Upper lobe of right lung (tissue), 1 donor: ENCODE measurements around the gene RALGPS1. TPM values are rescaled to one million over a fixed set of nuclear protein-coding genes. Genes with fewer than 3 reads are reported as not detected.

Source experiments
- ATAC-seq: fragments of 200-7000 bp; cut with Tn5 transposase; one replicate; pipeline ENCODE4 v1.9.1; 2020; ENCODE audit warnings: mild to moderate bottlenecking, moderate library complexity
- DNase-seq: peaks from one replicate; pipeline ENCODE4 v3.0.0-alpha.2; 2020
- H3K27ac ChIP-seq: fragments of 200-600 bp; one replicate; pipeline ENCODE4 v1.8.0; 2022
- H3K27me3 ChIP-seq: fragments of 200-600 bp; one replicate; pipeline ENCODE4 v1.8.0; 2022; ENCODE audit warnings: mild to moderate bottlenecking
- H3K36me3 ChIP-seq: fragments of 200-600 bp; one replicate; pipeline ENCODE4 v1.8.0; 2022
- H3K4me1 ChIP-seq: fragments of 200-600 bp; one replicate; pipeline ENCODE4 v1.8.0; 2022
- H3K4me3 ChIP-seq: fragments of 200-600 bp; one replicate; pipeline ENCODE4 v1.8.0; 2022; ENCODE audit warnings: mild to moderate bottlenecking
- H3K9me3 ChIP-seq: fragments of 200-600 bp; one replicate; pipeline ENCODE4 v1.8.0; 2022
- intact Hi-C: fragments of 100-400 bp; cut with DNase I; formaldehyde crosslinking; loops from one replicate; pipeline ENCODE4 v1.11.0; 2022
- total RNA-seq: library from RNA; stranded (reverse); fragmentation: NEBNext Ultra II Directional; extraction: Animal tissue kit (Norgen Biotek cat#: 25700); gene quantifications from one replicate; pipeline ENCODE4 v1.2.1, GENCODE V29; 2021
- TF ChIP-seq, protein P1 (sequence below): fragments of 200-600 bp; IDR thresholded peaks from one replicate; pipeline ENCODE4 v1.8.0; 2022; ENCODE audit warnings: antibody characterized with exemption
- donor health status: DM: no; HTN: yes; CAD: no; lungs with severe emphysema.

Gene RALGPS1
- total RNA-seq, 1 donor from 2014 or later = 15.9 TPM

DNA sequence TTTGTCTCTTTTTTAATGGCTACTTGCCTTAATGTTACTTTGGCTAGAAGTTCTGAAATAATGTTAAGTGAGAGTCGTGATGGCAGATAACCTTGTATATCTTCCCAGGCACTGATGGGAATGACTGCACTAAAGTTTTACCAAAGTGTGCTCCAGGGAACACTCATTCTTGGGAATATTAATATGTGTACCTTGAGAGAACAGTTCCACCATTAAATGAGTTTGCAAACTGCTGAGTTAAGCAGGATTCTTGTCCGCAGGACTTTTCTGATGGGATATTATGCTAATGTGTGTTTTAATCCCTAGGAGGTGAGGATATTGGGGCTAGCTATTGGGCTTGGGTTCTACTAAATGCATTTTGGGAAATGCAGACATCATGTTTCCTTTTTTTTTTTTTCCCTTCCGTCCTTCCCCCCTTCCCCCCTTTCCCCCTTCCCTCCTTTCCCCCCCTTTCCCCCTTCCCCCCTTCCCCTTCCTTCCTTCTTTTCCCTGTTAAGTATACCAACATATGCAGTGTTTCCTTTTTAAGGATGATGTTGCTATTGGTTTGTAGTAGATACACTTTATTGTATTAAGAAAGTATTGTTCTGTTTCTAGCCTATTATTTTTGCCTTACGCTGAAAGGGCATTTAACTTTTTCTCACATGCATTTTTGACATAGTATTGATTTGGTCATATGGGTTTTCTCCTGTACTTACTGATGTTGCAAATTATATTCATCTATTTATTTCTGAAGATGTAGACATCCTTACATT is 38.6 kb upstream of the RALGPS1 start:
- TF ChIP-seq, protein P1, sequence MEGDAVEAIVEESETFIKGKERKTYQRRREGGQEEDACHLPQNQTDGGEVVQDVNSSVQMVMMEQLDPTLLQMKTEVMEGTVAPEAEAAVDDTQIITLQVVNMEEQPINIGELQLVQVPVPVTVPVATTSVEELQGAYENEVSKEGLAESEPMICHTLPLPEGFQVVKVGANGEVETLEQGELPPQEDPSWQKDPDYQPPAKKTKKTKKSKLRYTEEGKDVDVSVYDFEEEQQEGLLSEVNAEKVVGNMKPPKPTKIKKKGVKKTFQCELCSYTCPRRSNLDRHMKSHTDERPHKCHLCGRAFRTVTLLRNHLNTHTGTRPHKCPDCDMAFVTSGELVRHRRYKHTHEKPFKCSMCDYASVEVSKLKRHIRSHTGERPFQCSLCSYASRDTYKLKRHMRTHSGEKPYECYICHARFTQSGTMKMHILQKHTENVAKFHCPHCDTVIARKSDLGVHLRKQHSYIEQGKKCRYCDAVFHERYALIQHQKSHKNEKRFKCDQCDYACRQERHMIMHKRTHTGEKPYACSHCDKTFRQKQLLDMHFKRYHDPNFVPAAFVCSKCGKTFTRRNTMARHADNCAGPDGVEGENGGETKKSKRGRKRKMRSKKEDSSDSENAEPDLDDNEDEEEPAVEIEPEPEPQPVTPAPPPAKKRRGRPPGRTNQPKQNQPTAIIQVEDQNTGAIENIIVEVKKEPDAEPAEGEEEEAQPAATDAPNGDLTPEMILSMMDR = no peak
- ATAC-seq = no peak

DNA sequence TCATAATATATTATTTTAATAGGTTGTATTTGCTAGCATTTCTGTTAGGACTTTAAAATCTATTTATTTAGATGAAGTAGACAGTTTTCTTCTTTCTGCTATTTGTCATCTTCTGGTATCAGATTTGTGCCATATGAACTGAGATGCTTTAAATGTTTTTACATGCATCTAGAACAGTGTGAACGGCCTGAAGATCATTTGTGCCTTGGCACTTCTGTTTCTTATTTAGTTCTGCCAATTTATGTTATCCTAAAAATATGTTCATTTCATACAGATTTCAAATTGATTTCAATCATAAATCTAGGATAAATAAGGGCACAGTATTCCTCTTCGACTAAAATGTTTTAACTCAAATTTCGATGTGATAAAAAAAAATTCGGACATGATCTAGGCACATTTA is 38.1 kb upstream of the RALGPS1 start:
- TF ChIP-seq, protein P1 = no peak
- no peaks in the 10 kb centered on the region for H3K9me3 ChIP-seq
- H3K27me3 ChIP-seq = no peaks in the 10 kb centered on the region
- ATAC-seq (no peak), DNase-seq (no peak)
- peaks cover 37% of the 10 kb centered on the region for H3K36me3 ChIP-seq
- H3K4me3 ChIP-seq = no peak overlapping the region
- H3K27ac ChIP-seq = no peak overlapping the region
- intact Hi-C loops = no loop called here
- H3K4me1 ChIP-seq = no peaks in the 10 kb centered on the region

More for the DNA sequence above, 38.6 kb upstream of the RALGPS1 start:
- intact Hi-C loops = no loop called here
- Histone ChIP-seq H3K36me3 (peaks cover 31% of the 10 kb centered on the region), H3K27me3 (no peaks in the 10 kb centered on the region), H3K27ac (no peak overlapping the region), H3K4me1 (no peaks in the 10 kb centered on the region), H3K9me3 (no peaks in the 10 kb centered on the region), H3K4me3 (no peak overlapping the region)
- no peak for DNase-seq

DNA sequence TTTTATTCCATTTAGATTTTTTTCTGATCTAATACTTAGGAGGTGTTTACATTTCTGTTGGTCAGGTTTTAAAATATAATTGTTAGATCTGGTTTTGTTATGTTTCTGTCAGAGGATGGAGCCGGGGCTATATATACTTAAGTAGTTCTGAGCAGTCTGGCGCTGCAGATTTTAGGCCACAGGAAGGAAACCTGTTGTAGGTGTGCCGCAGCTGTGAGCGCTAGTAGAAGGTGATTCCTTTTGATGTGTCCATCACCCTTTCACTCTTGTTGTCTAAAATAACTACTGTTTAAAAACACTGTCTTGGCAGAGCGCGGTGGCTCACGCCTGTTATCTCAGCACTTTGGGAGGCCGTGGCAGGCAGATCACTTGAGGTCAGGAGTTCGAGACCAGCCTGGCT is 37.2 kb upstream of the RALGPS1 start:
- intact Hi-C loops = no loop called here
- ATAC-seq (no peak), DNase-seq (peak; percentile 35)
- H3K36me3 ChIP-seq = peaks cover 46% of the 10 kb centered on the region
- no peaks in the 10 kb centered on the region for H3K27me3 ChIP-seq
- no peaks in the 10 kb centered on the region for H3K9me3 ChIP-seq
- no peaks in the 10 kb centered on the region for H3K4me1 ChIP-seq
- no peak overlapping the region for H3K27ac ChIP-seq
- TF ChIP-seq, protein P1 = no peak
- H3K4me3 ChIP-seq = no peak overlapping the region

DNA sequence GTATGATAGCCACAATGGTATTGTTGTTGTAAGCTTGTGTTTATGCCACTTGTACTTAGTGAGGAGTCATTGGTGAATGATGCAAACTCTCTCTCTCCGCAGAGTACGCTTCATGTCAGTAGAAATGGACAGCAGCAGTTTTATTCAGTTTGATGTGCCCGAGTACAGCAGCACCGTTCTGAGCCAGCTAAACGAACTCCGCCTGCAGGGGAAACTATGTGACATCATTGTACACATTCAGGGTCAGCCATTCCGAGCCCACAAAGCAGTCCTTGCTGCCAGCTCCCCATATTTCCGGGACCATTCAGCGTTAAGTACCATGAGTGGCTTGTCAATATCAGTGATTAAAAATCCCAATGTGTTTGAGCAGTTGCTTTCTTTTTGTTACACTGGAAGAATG is 35.3 kb upstream of the RALGPS1 start:
- Histone ChIP-seq H3K4me1 (no peaks in the 10 kb centered on the region), H3K27me3 (no peaks in the 10 kb centered on the region), H3K27ac (no peak overlapping the region), H3K36me3 (peaks cover 56% of the 10 kb centered on the region), H3K9me3 (no peaks in the 10 kb centered on the region), H3K4me3 (no peak overlapping the region)
- DNase-seq (no peak), ATAC-seq (no peak)
- TF ChIP-seq, protein P1 = no peak
- intact Hi-C loops = no loop called here

DNA sequence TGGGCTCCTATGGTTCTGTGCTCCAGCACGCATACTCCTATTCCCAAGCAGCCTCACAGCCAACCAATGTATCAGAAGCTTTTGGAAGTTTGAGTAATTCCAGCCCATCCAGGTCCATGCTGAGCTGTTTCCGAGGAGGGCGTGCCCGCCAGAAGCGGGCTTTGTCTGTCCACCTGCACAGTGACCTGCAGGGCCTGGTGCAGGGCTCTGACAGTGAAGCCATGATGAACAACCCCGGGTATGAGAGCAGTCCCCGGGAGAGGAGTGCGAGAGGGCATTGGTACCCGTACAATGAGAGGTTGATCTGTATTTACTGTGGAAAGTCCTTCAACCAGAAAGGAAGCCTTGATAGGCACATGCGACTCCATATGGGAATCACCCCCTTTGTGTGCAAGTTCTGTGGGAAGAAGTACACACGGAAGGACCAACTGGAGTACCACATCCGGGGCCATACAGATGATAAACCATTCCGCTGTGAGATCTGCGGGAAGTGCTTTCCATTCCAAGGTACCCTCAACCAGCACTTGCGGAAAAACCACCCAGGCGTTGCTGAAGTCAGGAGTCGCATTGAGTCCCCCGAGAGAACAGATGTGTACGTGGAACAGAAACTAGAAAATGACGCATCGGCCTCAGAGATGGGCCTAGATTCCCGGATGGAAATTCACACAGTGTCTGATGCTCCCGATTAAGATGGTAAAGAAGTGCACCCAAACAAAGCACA is 34.2 kb upstream of the RALGPS1 start:
- no peaks in the 10 kb centered on the region for H3K27me3 ChIP-seq
- no peak overlapping the region for H3K4me3 ChIP-seq
- intact Hi-C loops = no loop called here
- H3K4me1 ChIP-seq = no peaks in the 10 kb centered on the region
- peaks cover 56% of the 10 kb centered on the region for H3K36me3 ChIP-seq
- peak; percentile 37 for DNase-seq
- H3K9me3 ChIP-seq = no peaks in the 10 kb centered on the region
- TF ChIP-seq, protein P1 = no peak
- H3K27ac ChIP-seq = no peak overlapping the region
- no peak for ATAC-seq
